HCT116 (cell line): ENCODE data around the gene NDST3. TPM values are rescaled to one million over a fixed set of nuclear protein-coding genes. Genes with fewer than 3 reads are reported as not detected.

Experiments
- ATAC-seq: fragments of 200-7000 bp; cut with Tn5 transposase; 2 replicates; pipeline ENCODE4 v1.9.1; 2020; ENCODE audit warnings: mild to moderate bottlenecking, moderate library complexity
- BruUV-seq: library from RNA; stranded (reverse); fragments of 400-500 nt; replicated peaks from 2 replicates; lab custom pipeline; 2021; lab: Mats Ljungman, UMichigan
- CTCF ChIA-PET: fragments of 300-600 bp; sonication (Branson Sonifier 250); formaldehyde crosslinking; loops from one replicate; lab custom pipeline; 2021; ENCODE audit warnings: antibody characterized with exemption; lab: Charles Lee
- POLR2A ChIA-PET: fragments of 300-600, 350-600 bp; sonication (Branson Sonifier 250); formaldehyde crosslinking; loops from one replicate; lab custom pipeline; 2021; ENCODE audit warnings: antibody characterized with exemption; lab: Charles Lee
- RAD21 ChIA-PET, 2 experiments: fragments of 300-600 bp; sonication (Branson Sonifier 250); formaldehyde crosslinking; loops; one replicate each; lab custom pipeline; 2023; ENCODE audit warnings: low total read pairs in 2 of 2; ENCODE audit not compliant: uncharacterized antibody in 2 of 2, unreplicated experiment in 2 of 2, low non-redundant PET in 1 of 2; lab: Charles Lee
- DNase-seq: peaks from one replicate; pipeline ENCODE4 v3.0.0-alpha.2; 2010; ENCODE audit warnings: low read depth, low spot score
- H2AFZ ChIP-seq: fragments of 200-600 bp; shearing (Covaris generic), sonication (generic); 2 replicates; pipeline ENCODE4 v1.6.1; 2017; ENCODE audit warnings: low read depth, mixed run types, mixed read lengths, antibody characterized with exemption, low read length; ENCODE audit not compliant: poor library complexity, severe bottlenecking
- H3K27ac ChIP-seq: 2 replicates; pipeline ENCODE4 v1.5.1; 2012; ENCODE audit warnings: low read depth, low read length
- H3K27me3 ChIP-seq: fragments of 200-600 bp; sonication (generic); 2 replicates; pipeline ENCODE4 v1.6.1; 2016; ENCODE audit warnings: mixed run types, low read length, mixed read lengths; ENCODE audit not compliant: insufficient read depth
- H3K36me3 ChIP-seq, 2 experiments: fragments of 200-500 bp in 1 of 2; fragments of 200-600 bp in 1 of 2; sonication (Bioruptor generic) in 1 of 2; sonication (generic) in 1 of 2; 2 replicates each; pipeline versions ENCODE4 v1.5.1 to v1.6.1; 2014 to 2016; ENCODE audit warnings: low read length in 2 of 2, inconsistent platforms in 1 of 2, mixed read lengths in 1 of 2, mixed run types in 1 of 2; ENCODE audit not compliant: insufficient read depth in 2 of 2, control insufficient read depth in 1 of 2
- H3K4me1 ChIP-seq, 2 experiments: fragments of 200-600 bp in 1 of 2; sonication (generic) in 1 of 2; 2 replicates each; pipeline versions ENCODE4 v1.5.1 to v1.6.1; 2012 to 2017; ENCODE audit warnings: low read length in 2 of 2, inconsistent platforms in 1 of 2, mild to moderate bottlenecking in 1 of 2, mixed read lengths in 1 of 2, mixed run types in 1 of 2, moderate library complexity in 1 of 2; ENCODE audit not compliant: insufficient read depth in 2 of 2, control insufficient read depth in 1 of 2
- H3K4me2 ChIP-seq: fragments of 200-600 bp; sonication (generic); 2 replicates; pipeline ENCODE4 v1.6.1; 2017; ENCODE audit warnings: mixed run types, low read length, mixed read lengths
- H3K4me3 ChIP-seq, 2 experiments: fragments of 200-600 bp in 1 of 2; sonication (generic) in 1 of 2; replicated peaks in 1 of 2; 2 replicates each; pipeline ENCODE4 v1.5.1; 2011 to 2016; ENCODE audit warnings: low read length in 2 of 2, control low read depth in 1 of 2, low read depth in 1 of 2, mild to moderate bottlenecking in 1 of 2, mixed read lengths in 1 of 2, mixed run types in 1 of 2
- H3K79me2 ChIP-seq: fragments of 200-600 bp; sonication (generic); 2 replicates; pipeline ENCODE4 v1.6.1; 2017; ENCODE audit warnings: mild to moderate bottlenecking, mixed run types, low read length, moderate library complexity, mixed read lengths; ENCODE audit not compliant: insufficient read depth
- H3K9ac ChIP-seq: fragments of 200-600 bp; sonication (generic); 2 replicates; pipeline ENCODE4 v1.6.1; 2016; ENCODE audit warnings: low read length, mixed read lengths
- H3K9me2 ChIP-seq: fragments of 200-600 bp; sonication (generic), shearing (Covaris generic); 2 replicates; pipeline ENCODE4 v1.6.1; 2017; ENCODE audit warnings: mixed run types, mild to moderate bottlenecking, moderate library complexity; ENCODE audit not compliant: insufficient read depth
- H3K9me3 ChIP-seq, 2 experiments: fragments of 200-500 bp in 1 of 2; fragments of 200-600 bp in 1 of 2; sonication (Bioruptor generic) in 1 of 2; sonication (generic) in 1 of 2; 2 replicates each; pipeline ENCODE4 v1.6.1; 2014 to 2017; ENCODE audit warnings: low read length in 2 of 2, mixed read lengths in 2 of 2, inconsistent platforms in 1 of 2, low read depth in 1 of 2, mild to moderate bottlenecking in 1 of 2, mixed run types in 1 of 2, moderate library complexity in 1 of 2; ENCODE audit not compliant: control insufficient read depth in 1 of 2, insufficient read depth in 1 of 2
- H4K20me1 ChIP-seq: fragments of 200-600 bp; sonication (generic), shearing (Covaris generic); 2 replicates; pipeline ENCODE4 v1.6.1; 2017; ENCODE audit warnings: mixed run types, mild to moderate bottlenecking, moderate library complexity; ENCODE audit not compliant: insufficient read depth
- EGR1 ChIP-seq: IDR thresholded peaks from 2 replicates; pipeline ENCODE4 v1.6.1; 2012; ENCODE audit warnings: low read depth
- EZH2 ChIP-seq: fragments of 200-600 bp; sonication (generic); IDR thresholded peaks from 2 replicates; pipeline ENCODE4 v1.6.1; 2017; ENCODE audit warnings: antibody characterized with exemption, mixed run types
- FOSL1 ChIP-seq: IDR thresholded peaks from 2 replicates; pipeline ENCODE4 v1.6.1; 2012; ENCODE audit warnings: low read depth
- POLR2A ChIP-seq: IDR thresholded peaks from 2 replicates; pipeline ENCODE4 v1.7.0; 2011; ENCODE audit warnings: borderline replicate concordance; ENCODE audit not compliant: insufficient read depth, insufficient read length; ENCODE audit errors: extremely low read depth
- POLR2AphosphoS5 ChIP-seq: IDR thresholded peaks from 2 replicates; pipeline ENCODE4 v1.6.1; 2011; ENCODE audit warnings: mild to moderate bottlenecking, low read depth, low read length, moderate library complexity
- RAD21 ChIP-seq: IDR thresholded peaks from 2 replicates; pipeline ENCODE4 v1.6.1; 2012; ENCODE audit warnings: low read depth, mild to moderate bottlenecking
- REST ChIP-seq: IDR thresholded peaks from 2 replicates; pipeline ENCODE4 v1.6.1; 2012; ENCODE audit warnings: low read depth
- ZNF274 ChIP-seq: fragments of 200-500 bp; sonication (Bioruptor generic); IDR thresholded peaks from 2 replicates; pipeline ENCODE4 v1.6.1; 2014; ENCODE audit warnings: mild to moderate bottlenecking, low read depth, low read length, inconsistent platforms
- intact Hi-C: fragments of 100-400 bp; cut with micrococcal nuclease; formaldehyde crosslinking; loops from 2 replicates; pipeline ENCODE4 v1.10.0; 2022
- total RNA-seq: library from RNA; stranded (reverse); gene quantifications from one replicate; pipeline ENCODE4 v1.2.1, GENCODE V29; 2021; ENCODE audit not compliant: unreplicated experiment

Gene NDST3
- total RNA-seq, 1 experiment from 2014 or later = not detected

- no peak overlapping the region for H3K4me3 ChIP-seq
- H3K4me1 ChIP-seq = no peaks in the 10 kb centered on the region
- ATAC-seq (no peak), DNase-seq (no peak)
- no peaks in the 10 kb centered on the region for H4K20me1 ChIP-seq
- no peak overlapping the region for H3K9ac ChIP-seq
- H3K27ac ChIP-seq = no peak overlapping the region
- ChIA-PET CTCF (no interaction called here), RAD21 (no interaction called here), POLR2A (no interaction called here)
- H3K36me3 ChIP-seq = no peaks in the 10 kb centered on the region
- no peak overlapping the region for H2AFZ ChIP-seq
- H3K9me3 ChIP-seq = no peaks in the 10 kb centered on the region
- BruUV-seq = no TSS peak
- no peaks in the 10 kb centered on the region for H3K27me3 ChIP-seq
- H3K79me2 ChIP-seq = no peaks in the 10 kb centered on the region
- no peaks in the 10 kb centered on the region for H3K9me2 ChIP-seq
- intact Hi-C loops = no loop called here
- TF ChIP-seq REST = no peak
- no peak for TF ChIP-seq ZNF274
- TF ChIP-seq RAD21 = no peak
- no peak for TF ChIP-seq POLR2A
- no peak for TF ChIP-seq FOSL1
- no peak for TF ChIP-seq POLR2AphosphoS5
- TF ChIP-seq EGR1 = no peak
- no peak for TF ChIP-seq EZH2
- H3K4me2 ChIP-seq = no peak overlapping the region
These were observed 203.2 kb downstream of the NDST3 start for GRCh38 chr4:118237531-118237930.
